ENCODE measurements around the gene ARRDC5. TPM values are rescaled to one million over a fixed set of nuclear protein-coding genes. Genes with fewer than 3 reads are reported as not detected.

The ARRDC5 gene
- total and polyA plus RNA-seq, 10 donors: 1.4 to 9.4 (median 6.5) TPM

DNA sequence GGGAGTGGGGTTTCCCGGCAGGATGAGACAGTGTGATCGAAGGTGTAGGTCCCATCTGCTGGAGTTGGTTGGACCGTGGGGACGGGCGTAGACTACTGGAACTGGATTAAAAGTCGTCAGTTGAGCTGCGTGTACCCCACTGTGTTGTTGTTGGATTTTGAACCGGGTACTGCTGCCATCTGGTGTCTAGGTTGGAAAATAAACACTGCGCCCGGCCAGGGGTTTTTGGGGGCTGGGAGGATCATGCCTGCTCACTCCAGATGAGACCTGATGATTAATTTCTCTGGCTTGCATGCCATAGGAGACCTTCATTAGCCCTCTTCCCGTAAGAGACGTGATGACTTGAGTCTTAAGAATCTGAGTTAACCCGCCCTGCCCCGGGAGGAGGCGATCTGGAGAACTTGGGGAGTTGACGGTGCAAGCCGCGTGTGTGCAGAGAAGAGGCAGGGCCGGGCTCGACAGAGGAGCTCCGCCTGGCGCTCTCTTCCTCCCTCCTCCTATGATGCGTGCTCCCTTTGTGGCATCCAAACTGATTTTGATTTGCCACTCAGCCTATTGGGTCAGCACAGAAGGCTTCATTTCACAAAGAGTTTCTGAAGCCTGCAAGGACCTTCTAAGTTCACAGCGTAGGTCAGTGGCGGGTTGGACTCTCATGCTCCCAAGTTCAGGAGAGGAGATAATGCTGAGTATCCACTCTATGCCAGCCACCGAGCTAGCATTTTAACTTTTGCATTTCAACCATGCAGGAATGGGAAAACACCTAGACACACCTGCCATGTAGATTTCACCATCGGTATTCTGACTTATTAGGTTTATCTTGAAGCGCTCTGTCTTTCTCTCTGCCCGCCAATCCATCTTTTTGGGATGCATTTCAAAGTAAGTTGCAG lies 9.3 kb upstream of the ARRDC5 start:
- H3K27ac ChIP-seq: peak overlapping the region in 7 of 8 donors; percentile 12 to 76 (median 40)
- peak overlapping the region in 6 of 8 donors; percentile 69 to 94 (median 84) for H3K4me3 ChIP-seq
- intact Hi-C loops (cut with DNase I; ENCODE audit: low total_unique reads): loop anchor here (5.0 to 10.0 kb wide), 2 partner anchors 40 to 97 kb away; no protein-coding TSS in a partner anchor
- no peaks in the 10 kb centered on the region for H3K9me3 ChIP-seq
- TF ChIP-seq, protein P1, sequence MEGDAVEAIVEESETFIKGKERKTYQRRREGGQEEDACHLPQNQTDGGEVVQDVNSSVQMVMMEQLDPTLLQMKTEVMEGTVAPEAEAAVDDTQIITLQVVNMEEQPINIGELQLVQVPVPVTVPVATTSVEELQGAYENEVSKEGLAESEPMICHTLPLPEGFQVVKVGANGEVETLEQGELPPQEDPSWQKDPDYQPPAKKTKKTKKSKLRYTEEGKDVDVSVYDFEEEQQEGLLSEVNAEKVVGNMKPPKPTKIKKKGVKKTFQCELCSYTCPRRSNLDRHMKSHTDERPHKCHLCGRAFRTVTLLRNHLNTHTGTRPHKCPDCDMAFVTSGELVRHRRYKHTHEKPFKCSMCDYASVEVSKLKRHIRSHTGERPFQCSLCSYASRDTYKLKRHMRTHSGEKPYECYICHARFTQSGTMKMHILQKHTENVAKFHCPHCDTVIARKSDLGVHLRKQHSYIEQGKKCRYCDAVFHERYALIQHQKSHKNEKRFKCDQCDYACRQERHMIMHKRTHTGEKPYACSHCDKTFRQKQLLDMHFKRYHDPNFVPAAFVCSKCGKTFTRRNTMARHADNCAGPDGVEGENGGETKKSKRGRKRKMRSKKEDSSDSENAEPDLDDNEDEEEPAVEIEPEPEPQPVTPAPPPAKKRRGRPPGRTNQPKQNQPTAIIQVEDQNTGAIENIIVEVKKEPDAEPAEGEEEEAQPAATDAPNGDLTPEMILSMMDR (IDR thresholded peaks at IDR 0.05 in 8 of 11, conservative IDR thresholded peaks at IDR 0.05 in 3 of 11): peak in 10 of 11 experiments; percentile 39 to 75 (median 66)
- TF ChIP-seq POLR2AphosphoS5 (IDR thresholded peaks at IDR 0.05) (peak in 1 of 3 donors; percentile 12), POLR2A (IDR thresholded peaks at IDR 0.05) (no peak)
- H3K27me3 ChIP-seq (replicated peaks in 1 of 7): peaks cover 0 to 11% (median 6%) of the 10 kb centered on the region in 7 donors
- peaks cover 33 to 91% (median 78%) of the 10 kb centered on the region in 6 donors for H3K4me1 ChIP-seq
- H3K36me3 ChIP-seq: peaks cover 0 to 12% (median 0%) of the 10 kb centered on the region in 6 donors
- 21 to 32% (median 27%) methylated on average over 29 of the region's 29 CpGs for WGBS, 5 donors
- DNase-seq: peak; percentile 83

- peak overlapping the region in 6 of 8 donors; percentile 69 to 94 (median 84) for H3K4me3 ChIP-seq
- intact Hi-C loops (cut with DNase I; ENCODE audit: low total_unique reads): loop anchor here (5.0 to 10.0 kb wide), 2 partner anchors 39 to 97 kb away; no protein-coding TSS in a partner anchor
- H3K27me3 ChIP-seq (replicated peaks in 1 of 7): peaks cover 0 to 11% (median 6%) of the 10 kb centered on the region in 7 donors
- H3K27ac ChIP-seq: peak overlapping the region in 7 of 8 donors; percentile 12 to 76 (median 40)
- 24 to 42% (median 32%) methylated on average over 15 of the region's 15 CpGs for WGBS, 5 donors
- H3K4me1 ChIP-seq: peaks cover 33 to 84% (median 75%) of the 10 kb centered on the region in 6 donors
- H3K9me3 ChIP-seq: no peaks in the 10 kb centered on the region
- TF ChIP-seq POLR2AphosphoS5 (IDR thresholded peaks at IDR 0.05) (no peak), POLR2A (IDR thresholded peaks at IDR 0.05) (no peak)
- TF ChIP-seq, protein P1 (IDR thresholded peaks at IDR 0.05 in 8 of 11, conservative IDR thresholded peaks at IDR 0.05 in 3 of 11): no peak
- DNase-seq: no peak
- peaks cover 0 to 17% (median 0%) of the 10 kb centered on the region in 6 donors for H3K36me3 ChIP-seq
Observed at GRCh38 chr19:4911314-4911713, 8.6 kb upstream of the ARRDC5 start.

DNA sequence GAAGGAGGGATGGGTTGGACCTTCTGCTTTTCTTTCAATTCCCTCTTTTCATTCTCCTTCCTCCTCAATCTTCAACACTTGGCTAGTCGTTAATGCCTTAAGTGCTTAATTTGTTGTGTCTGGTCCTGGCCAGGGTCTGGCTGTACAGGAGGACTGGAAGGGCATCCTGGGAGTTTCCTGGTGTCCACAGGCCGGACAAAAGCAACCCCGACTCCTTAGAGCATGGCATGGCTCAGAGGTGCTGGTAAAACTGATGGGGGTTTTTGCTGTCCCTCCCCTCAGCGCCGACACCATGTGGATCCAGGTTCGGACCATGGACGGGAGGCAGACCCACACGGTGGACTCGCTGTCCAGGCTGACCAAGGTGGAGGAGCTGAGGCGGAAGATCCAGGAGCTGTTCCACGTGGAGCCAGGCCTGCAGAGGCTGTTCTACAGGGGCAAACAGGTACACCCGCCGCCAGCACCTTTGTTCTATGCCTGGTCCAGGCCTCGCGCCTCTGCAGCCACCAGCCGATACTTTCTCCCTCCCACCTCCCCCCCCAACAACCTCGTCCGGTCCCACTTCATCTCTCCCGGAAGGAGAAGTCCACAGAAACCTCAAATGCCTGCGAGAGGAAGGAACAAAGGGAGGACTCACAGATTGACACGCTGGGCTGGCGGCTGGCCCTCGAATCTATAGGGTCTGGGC lies 8.0 kb upstream of the ARRDC5 start:
- peak overlapping the region in 6 of 8 donors; percentile 12 to 76 (median 52) for H3K27ac ChIP-seq
- 7 to 14% (median 9%) methylated on average over 21 to 23 of the region's 23 CpGs for WGBS, 5 donors
- TF ChIP-seq POLR2A (IDR thresholded peaks at IDR 0.05) (no peak), POLR2AphosphoS5 (IDR thresholded peaks at IDR 0.05) (no peak)
- TF ChIP-seq, protein P1 (IDR thresholded peaks at IDR 0.05 in 8 of 11, conservative IDR thresholded peaks at IDR 0.05 in 3 of 11): no peak
- H3K36me3 ChIP-seq: peaks cover 0 to 21% (median 0%) of the 10 kb centered on the region in 6 donors
- H3K4me3 ChIP-seq: peak overlapping the region; percentile 62 to 94 (median 79)
- intact Hi-C loops (cut with DNase I; ENCODE audit: low total_unique reads): loop anchor here (5.0 to 10.0 kb wide), 2 partner anchors 38 to 96 kb away; no protein-coding TSS in a partner anchor
- H3K27me3 ChIP-seq (replicated peaks in 1 of 7): peaks cover 0 to 11% (median 6%) of the 10 kb centered on the region in 7 donors
- no peak for DNase-seq
- no peaks in the 10 kb centered on the region for H3K9me3 ChIP-seq
- H3K4me1 ChIP-seq: peaks cover 33 to 78% (median 70%) of the 10 kb centered on the region in 6 donors
